ENCODE data around the gene HMGN2.
A peak's percentile ranks its signal among the peaks of the same experiment; 100 is the strongest.

Gene HMGN2

GRCh38 chr1:26472320-26472900 is at the start of gene HMGN2:
HMGN2 (plus strand) TSS chr1:26472440; CDS start chr1:26472613, 173 bp downstream.
- DNase-seq = peak; percentile 15 to 80

- no peak for DNase-seq
These were observed 42.5 kb upstream of the HMGN2 start for GRCh38 chr1:26429721-26430120.

GRCh38 chr1:26431979-26432695 is 40.1 kb upstream of the HMGN2 start, which contains the start of gene DHDDS:
DHDDS (plus strand) TSS chr1:26432321; CDS start chr1:26432946, 625 bp downstream.
- DNase-seq = peak; percentile 86 to 93

GRCh38 chr1:26432793-26433192 is 39.4 kb upstream of the HMGN2 start:
- no peak for DNase-seq

- no peak for DNase-seq
These were observed 38.0 kb upstream of the HMGN2 start for GRCh38 chr1:26434161-26434752.

- no peak for DNase-seq
These were observed 34.2 kb upstream of the HMGN2 start for GRCh38 chr1:26438041-26438440.

- DNase-seq = no peak
These were observed 32.0 kb upstream of the HMGN2 start for GRCh38 chr1:26440259-26440658.

- DNase-seq = no peak
These were observed 22.4 kb upstream of the HMGN2 start for GRCh38 chr1:26449868-26450267.

GRCh38 chr1:26450908-26451307 is 21.3 kb upstream of the HMGN2 start:
- no peak for DNase-seq

GRCh38 chr1:26452459-26453183 is 19.6 kb upstream of the HMGN2 start:
- no peak for DNase-seq

- no peak for DNase-seq
These were observed 13.1 kb upstream of the HMGN2 start for GRCh38 chr1:26459148-26459547.

GRCh38 chr1:26459573-26460031 is 12.6 kb upstream of the HMGN2 start:
- no peak for DNase-seq

GRCh38 chr1:26468911-26469310 is 3.3 kb upstream of the HMGN2 start:
- no peak for DNase-seq

- no peak for DNase-seq
These were observed 2.7 kb upstream of the HMGN2 start for GRCh38 chr1:26469558-26469957.

GRCh38 chr1:26470878-26471497 is 1.3 kb upstream of the HMGN2 start:
- no peak for DNase-seq

GRCh38 chr1:26471498-26472319 is 531 bp upstream of the HMGN2 start:
- DNase-seq = peak in 1 of 2 experiments; percentile 72

- DNase-seq = peak; percentile 50 to 72
These were observed 933 bp downstream of the HMGN2 start for GRCh38 chr1:26472901-26473845.

GRCh38 chr1:26474818-26475217 is 2.6 kb downstream of the HMGN2 start:
- no peak for DNase-seq

GRCh38 chr1:26475989-26476388 is 3.7 kb downstream of the HMGN2 start:
- DNase-seq = no peak

- no peak for DNase-seq
These were observed 4.7 kb downstream of the HMGN2 start for GRCh38 chr1:26476958-26477357.
